Sigmoid colon (tissue), 4 donors: Measurements from ENCODE around the gene CCNY.

Experiments used
- CTCF ChIP-seq, 4 experiments: fragments of 450-650 bp in 3 of 4; fragments of 200-600 bp in 1 of 4; IDR thresholded peaks; one replicate each; pipeline ENCODE4 v1.5.1; 2016 to 2019; ENCODE audit warnings: antibody characterized with exemption in 4 of 4, mild to moderate bottlenecking in 3 of 4, moderate library complexity in 2 of 4
- POLR2AphosphoS5 ChIP-seq, 4 donors: sonication (generic); formaldehyde crosslinking; IDR thresholded peaks; one replicate each; pipeline ENCODE4 v1.6.1; 2017; ENCODE audit warnings: antibody characterized with exemption in 4 of 4

GRCh38 chr10:35570397-35570796, 234.1 kb downstream of the CCNY start:
- TF ChIP-seq CTCF (IDR thresholded peaks at IDR 0.05) (no peak), POLR2AphosphoS5 (IDR thresholded peaks at IDR 0.05) (no peak)
